Keratinocyte (primary cell): ENCODE data around the gene SCMH1. TPM values are rescaled to one million over a fixed set of nuclear protein-coding genes. Genes with fewer than 3 reads are reported as not detected.

Experiments
- DNase-seq: peaks from one replicate; pipeline ENCODE4 v3.0.0-alpha.2; 2011; ENCODE audit warnings: low read depth, missing footprints, low spot score
- FAIRE-seq: peaks from 2 replicates; lab custom pipeline; 2011; peaks lifted over from hg19 to GRCh38; lab: Jason Lieb, UNC
- H2AFZ ChIP-seq: 2 replicates; pipeline ENCODE4 v1.6.0; 2012; ENCODE audit warnings: low read length, control low read depth, inconsistent platforms; ENCODE audit not compliant: control insufficient read depth
- H3K27ac ChIP-seq: 2 replicates; pipeline ENCODE4 v1.5.1; 2011; ENCODE audit warnings: low read length; ENCODE audit not compliant: control insufficient read depth, insufficient read depth
- H3K27me3 ChIP-seq: 3 replicates; pipeline ENCODE4 v1.6.0; 2011; ENCODE audit warnings: low read length; ENCODE audit not compliant: control insufficient read depth, insufficient read depth; ENCODE audit errors: extremely low read depth
- H3K36me3 ChIP-seq, 2 experiments: 2 replicates in 1 of 2; 3 replicates in 1 of 2; pipeline ENCODE4 v1.5.1; 2011; ENCODE audit warnings: low read length in 2 of 2, mild to moderate bottlenecking in 1 of 2; ENCODE audit not compliant: control insufficient read depth in 2 of 2, insufficient read depth in 2 of 2; ENCODE audit errors: extremely low read depth in 1 of 2
- H3K4me1 ChIP-seq: 3 replicates; pipeline ENCODE4 v1.5.1; 2011; ENCODE audit warnings: low read length; ENCODE audit not compliant: control insufficient read depth, insufficient read depth; ENCODE audit errors: extremely low read depth
- H3K4me2 ChIP-seq: 3 replicates; pipeline ENCODE4 v1.6.0; 2011; ENCODE audit warnings: low read depth, low read length; ENCODE audit not compliant: control insufficient read depth, insufficient read depth; ENCODE audit errors: extremely low read depth
- H3K4me3 ChIP-seq, 3 experiments: fragments of 200-600 bp in 1 of 3; sonication (generic) in 1 of 3; 2 replicates in 2 of 3; 3 replicates in 1 of 3; pipeline ENCODE4 v1.5.1; 2011 to 2016; ENCODE audit warnings: low read length in 3 of 3, mild to moderate bottlenecking in 3 of 3, control low read depth in 2 of 3, inconsistent platforms in 1 of 3, low read depth in 1 of 3, mixed read lengths in 1 of 3, mixed run types in 1 of 3, moderate library complexity in 1 of 3; ENCODE audit not compliant: control insufficient read depth in 2 of 3, insufficient read depth in 2 of 3; ENCODE audit errors: extremely low read depth in 1 of 3
- H3K79me2 ChIP-seq: 2 replicates; pipeline ENCODE4 v1.6.0; 2012; ENCODE audit warnings: low read length; ENCODE audit not compliant: control insufficient read depth, insufficient read depth
- H3K9ac ChIP-seq: 3 replicates; pipeline ENCODE4 v1.6.0; 2011; ENCODE audit warnings: low read length; ENCODE audit not compliant: control insufficient read depth, insufficient read depth; ENCODE audit errors: extremely low read depth
- H3K9me1 ChIP-seq: 3 replicates; pipeline ENCODE4 v1.6.0; 2011; ENCODE audit warnings: low read length; ENCODE audit not compliant: control insufficient read depth, insufficient read depth; ENCODE audit errors: extremely low read depth
- H3K9me3 ChIP-seq: 2 replicates; pipeline ENCODE4 v1.5.1; 2012; ENCODE audit warnings: low read depth, low read length; ENCODE audit not compliant: control insufficient read depth
- H4K20me1 ChIP-seq: 3 replicates; pipeline ENCODE4 v1.6.0; 2011; ENCODE audit warnings: low read length; ENCODE audit not compliant: control insufficient read depth, insufficient read depth; ENCODE audit errors: extremely low read depth
- CTCF ChIP-seq, 3 experiments: IDR thresholded peaks in 1 of 3; conservative IDR thresholded peaks in 1 of 3; optimal IDR thresholded peaks in 1 of 3; 2 replicates in 2 of 3; 3 replicates in 1 of 3; pipeline versions ENCODE3 to v1.5.1; 2011; ENCODE audit warnings: low read length in 3 of 3, mild to moderate bottlenecking in 3 of 3, moderate library complexity in 2 of 3, control low read depth in 1 of 3, inconsistent platforms in 1 of 3; ENCODE audit not compliant: insufficient read depth in 2 of 3; ENCODE audit errors: extremely low read depth in 1 of 3
- EZH2 ChIP-seq: IDR thresholded peaks from one replicate; pipeline ENCODE4 v1.6.1; 2012; ENCODE audit warnings: inconsistent platforms, mild to moderate bottlenecking, low read length, moderate library complexity
- dilution Hi-C: fragments of 300-500 bp; cut with MboI; formaldehyde crosslinking; loops from one replicate; pipeline ENCODE4 v1.7.0; 2020; ENCODE audit warnings: low sequenced_read_pairs; ENCODE audit not compliant: extremely low pct_ligation_motif_present
- polyA plus RNA-seq, 5 experiments: library from polyadenylated mRNA; depleted of rRNA in 3 of 5; stranded (reverse) in 3 of 5; stranded (forward) in 1 of 5; unstranded in 1 of 5; fragments of >200 nt; gene quantifications; 1 replicate in 1 of 5; 2 replicates in 3 of 5; 3 replicates in 1 of 5; pipeline versions ENCODE4 v1.2.1 to v1.2.3, GENCODE V29; 2011 to 2012; ENCODE audit warnings: missing spikeins in 2 of 5, low read depth in 1 of 5, low replicate concordance in 1 of 5

Gene SCMH1
- polyA plus RNA-seq, 1 donor (not counting 4 experiments of a cell fraction or from before 2014, with no cell fraction given): 29.9 TPM

DNA sequence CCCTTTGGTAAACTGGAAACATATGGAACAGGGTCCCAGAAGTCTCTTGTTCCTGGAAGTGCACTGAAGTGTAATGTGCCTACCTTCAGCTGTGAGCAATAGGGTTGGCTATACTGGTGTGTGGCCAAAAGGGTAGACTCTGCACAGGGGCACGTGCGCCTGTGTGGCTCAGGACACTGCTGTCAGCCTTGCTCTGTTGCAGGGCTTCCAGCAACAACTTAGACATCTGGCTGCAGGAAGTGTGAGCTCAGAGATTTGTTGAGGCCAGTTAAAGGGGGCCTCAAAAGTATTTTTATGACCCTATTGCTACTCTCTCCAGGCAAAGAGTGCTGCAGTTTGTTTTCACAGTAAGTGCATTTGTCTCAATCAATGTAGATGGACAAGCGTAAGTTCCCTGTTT, 255.2 kb downstream of the SCMH1 start:
- dilution Hi-C loops: no loop called here

DNA sequence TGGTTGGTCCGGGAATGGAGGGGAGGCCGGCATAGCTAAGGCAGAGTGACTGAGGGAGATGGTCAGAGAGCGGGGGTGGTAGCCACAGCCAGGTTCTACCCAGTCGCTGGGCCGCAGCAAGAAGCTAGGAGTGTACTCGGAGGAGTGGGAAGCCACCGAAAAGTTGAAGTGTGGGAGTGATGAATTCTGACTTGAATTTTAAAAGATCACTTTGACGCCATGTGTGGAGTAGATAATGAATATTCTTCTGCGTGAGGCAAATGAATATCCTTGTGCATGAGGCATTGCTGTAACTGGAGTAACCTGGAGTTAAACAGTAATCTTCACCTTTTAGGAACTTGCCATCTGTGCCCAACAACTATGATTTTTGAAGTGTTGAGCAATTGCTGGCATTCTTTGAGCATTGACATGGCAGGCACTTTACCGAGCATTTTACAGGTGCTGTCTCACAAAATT, 255.8 kb downstream of the SCMH1 start:
- Histone ChIP-seq H3K9ac (no peak overlapping the region), H2AFZ (no peak overlapping the region), H3K4me1 (peaks cover 30% of the 10 kb centered on the region), H3K36me3 (peaks cover 41 to 81% of the 10 kb centered on the region in 2 experiments), H3K9me3 (no peaks in the 10 kb centered on the region), H3K9me1 (no peaks in the 10 kb centered on the region), H3K79me2 (peaks cover 80% of the 10 kb centered on the region), H3K27ac (no peak overlapping the region), H4K20me1 (peaks cover 9% of the 10 kb centered on the region), H3K4me2 (no peak overlapping the region), H3K4me3 (no peak overlapping the region), H3K27me3 (no peaks in the 10 kb centered on the region)
- no peak for DNase-seq
- dilution Hi-C loops: no loop called here
- TF ChIP-seq CTCF (optimal IDR thresholded peaks at IDR 0.05 in 1 of 3, IDR thresholded peaks at IDR 0.05 in 1 of 3, conservative IDR thresholded peaks at IDR 0.05 in 1 of 3; ENCODE audit: extremely low read depth in 1 of 3, insufficient read depth in 2 of 3, low read length in 3 of 3) (no peak), EZH2 (no peak)
- no peak for FAIRE-seq

More for the DNA sequence above, 255.2 kb downstream of the SCMH1 start:
- Histone ChIP-seq H3K9me3 (no peaks in the 10 kb centered on the region), H3K79me2 (peaks cover 78% of the 10 kb centered on the region), H3K36me3 (peaks cover 45 to 83% of the 10 kb centered on the region in 2 experiments), H3K9me1 (no peaks in the 10 kb centered on the region), H4K20me1 (peaks cover 7% of the 10 kb centered on the region), H3K9ac (no peak overlapping the region), H3K27ac (no peak overlapping the region), H2AFZ (no peak overlapping the region), H3K4me2 (no peak overlapping the region), H3K4me1 (peaks cover 24% of the 10 kb centered on the region), H3K27me3 (no peaks in the 10 kb centered on the region), H3K4me3 (no peak overlapping the region)
- DNase-seq: no peak
- FAIRE-seq: no peak
- no peak for TF ChIP-seq EZH2
- TF ChIP-seq CTCF (optimal IDR thresholded peaks at IDR 0.05 in 1 of 3, IDR thresholded peaks at IDR 0.05 in 1 of 3, conservative IDR thresholded peaks at IDR 0.05 in 1 of 3; ENCODE audit: extremely low read depth in 1 of 3, insufficient read depth in 2 of 3, low read length in 3 of 3): no peak
